ENCODE measurements around the gene INTS7.

Gene INTS7

GRCh38 chr1:212062832-212063438 lies 27.6 kb upstream of the INTS7 start:
- Histone ChIP-seq H3K9me3 (ENCODE audit: control insufficient read depth, low read length) (no peaks in the 10 kb centered on the region), H3K4me1 (ENCODE audit: control insufficient read depth, insufficient read depth, low read length, poor library complexity, severe bottlenecking) (no peaks in the 10 kb centered on the region), H3K27me3 (replicated peaks; ENCODE audit: control insufficient read depth, insufficient read depth, low read length, poor library complexity, severe bottlenecking) (no peaks in the 10 kb centered on the region), H3K4me3 (ENCODE audit: insufficient read depth, low read depth, low read length, poor library complexity, severe bottlenecking) (no peak overlapping the region), H3K27ac (ENCODE audit: insufficient read depth, low read length, poor library complexity, severe bottlenecking) (no peak overlapping the region), H3K36me3 (ENCODE audit: control insufficient read depth, insufficient read depth, low read length) (no peaks in the 10 kb centered on the region)
- DNase-seq: no peak

GRCh38 chr1:212060632-212061472 lies 25.5 kb upstream of the INTS7 start:
- no peaks in the 10 kb centered on the region for H3K27me3 ChIP-seq (replicated peaks; ENCODE audit: control insufficient read depth, insufficient read depth, low read length, poor library complexity, severe bottlenecking)
- no peaks in the 10 kb centered on the region for H3K9me3 ChIP-seq (ENCODE audit: control insufficient read depth, low read length)
- no peak for DNase-seq
- no peak overlapping the region for H3K4me3 ChIP-seq (ENCODE audit: insufficient read depth, low read depth, low read length, poor library complexity, severe bottlenecking)
- H3K36me3 ChIP-seq (ENCODE audit: control insufficient read depth, insufficient read depth, low read length): no peaks in the 10 kb centered on the region
- H3K4me1 ChIP-seq (ENCODE audit: control insufficient read depth, insufficient read depth, low read length, poor library complexity, severe bottlenecking): no peaks in the 10 kb centered on the region
- H3K27ac ChIP-seq (ENCODE audit: insufficient read depth, low read length, poor library complexity, severe bottlenecking): no peak overlapping the region

- Histone ChIP-seq H3K27ac (ENCODE audit: insufficient read depth, low read length, poor library complexity, severe bottlenecking) (no peak overlapping the region), H3K27me3 (replicated peaks; ENCODE audit: control insufficient read depth, insufficient read depth, low read length, poor library complexity, severe bottlenecking) (no peaks in the 10 kb centered on the region), H3K36me3 (ENCODE audit: control insufficient read depth, insufficient read depth, low read length) (no peaks in the 10 kb centered on the region), H3K9me3 (ENCODE audit: control insufficient read depth, low read length) (no peaks in the 10 kb centered on the region), H3K4me3 (ENCODE audit: insufficient read depth, low read depth, low read length, poor library complexity, severe bottlenecking) (no peak overlapping the region), H3K4me1 (ENCODE audit: control insufficient read depth, insufficient read depth, low read length, poor library complexity, severe bottlenecking) (no peaks in the 10 kb centered on the region)
- DNase-seq: no peak
Observed at GRCh38 chr1:212055333-212055732, 20.0 kb upstream of the INTS7 start.

GRCh38 chr1:212053993-212054392 lies 18.6 kb upstream of the INTS7 start:
- H3K36me3 ChIP-seq (ENCODE audit: control insufficient read depth, insufficient read depth, low read length): no peaks in the 10 kb centered on the region

GRCh38 chr1:212045981-212046380 lies 10.6 kb upstream of the INTS7 start:
- no peak for DNase-seq
- Histone ChIP-seq H3K4me1 (ENCODE audit: control insufficient read depth, insufficient read depth, low read length, poor library complexity, severe bottlenecking) (no peaks in the 10 kb centered on the region), H3K4me3 (ENCODE audit: insufficient read depth, low read depth, low read length, poor library complexity, severe bottlenecking) (no peak overlapping the region), H3K27ac (ENCODE audit: insufficient read depth, low read length, poor library complexity, severe bottlenecking) (no peak overlapping the region), H3K27me3 (replicated peaks; ENCODE audit: control insufficient read depth, insufficient read depth, low read length, poor library complexity, severe bottlenecking) (no peaks in the 10 kb centered on the region), H3K9me3 (ENCODE audit: control insufficient read depth, low read length) (no peaks in the 10 kb centered on the region), H3K36me3 (ENCODE audit: control insufficient read depth, insufficient read depth, low read length) (no peaks in the 10 kb centered on the region)

More at GRCh38 chr1:212053993-212054392, 18.6 kb upstream of the INTS7 start:
- DNase-seq: no peak
- no peaks in the 10 kb centered on the region for H3K4me1 ChIP-seq (ENCODE audit: control insufficient read depth, insufficient read depth, low read length, poor library complexity, severe bottlenecking)
- no peak overlapping the region for H3K27ac ChIP-seq (ENCODE audit: insufficient read depth, low read length, poor library complexity, severe bottlenecking)
- H3K27me3 ChIP-seq (replicated peaks; ENCODE audit: control insufficient read depth, insufficient read depth, low read length, poor library complexity, severe bottlenecking): no peaks in the 10 kb centered on the region
- H3K9me3 ChIP-seq (ENCODE audit: control insufficient read depth, low read length): no peaks in the 10 kb centered on the region
- H3K4me3 ChIP-seq (ENCODE audit: insufficient read depth, low read depth, low read length, poor library complexity, severe bottlenecking): no peak overlapping the region

- DNase-seq: no peak
- no peak overlapping the region for H3K4me3 ChIP-seq (ENCODE audit: insufficient read depth, low read depth, low read length, poor library complexity, severe bottlenecking)
- H3K36me3 ChIP-seq (ENCODE audit: control insufficient read depth, insufficient read depth, low read length): no peaks in the 10 kb centered on the region
- H3K27ac ChIP-seq (ENCODE audit: insufficient read depth, low read length, poor library complexity, severe bottlenecking): no peak overlapping the region
- H3K27me3 ChIP-seq (replicated peaks; ENCODE audit: control insufficient read depth, insufficient read depth, low read length, poor library complexity, severe bottlenecking): no peaks in the 10 kb centered on the region
- H3K9me3 ChIP-seq (ENCODE audit: control insufficient read depth, low read length): no peaks in the 10 kb centered on the region
- H3K4me1 ChIP-seq (ENCODE audit: control insufficient read depth, insufficient read depth, low read length, poor library complexity, severe bottlenecking): no peaks in the 10 kb centered on the region
Observed at GRCh38 chr1:212044851-212045250, 9.5 kb upstream of the INTS7 start.

- Histone ChIP-seq H3K36me3 (ENCODE audit: control insufficient read depth, insufficient read depth, low read length) (no peaks in the 10 kb centered on the region), H3K4me3 (ENCODE audit: insufficient read depth, low read depth, low read length, poor library complexity, severe bottlenecking) (no peak overlapping the region), H3K27ac (ENCODE audit: insufficient read depth, low read length, poor library complexity, severe bottlenecking) (no peak overlapping the region), H3K27me3 (replicated peaks; ENCODE audit: control insufficient read depth, insufficient read depth, low read length, poor library complexity, severe bottlenecking) (no peaks in the 10 kb centered on the region), H3K4me1 (ENCODE audit: control insufficient read depth, insufficient read depth, low read length, poor library complexity, severe bottlenecking) (no peaks in the 10 kb centered on the region), H3K9me3 (ENCODE audit: control insufficient read depth, low read length) (no peaks in the 10 kb centered on the region)
- no peak for DNase-seq
Observed at GRCh38 chr1:212042436-212042835, 7.1 kb upstream of the INTS7 start.

- no peak overlapping the region for H3K27ac ChIP-seq (ENCODE audit: insufficient read depth, low read length, poor library complexity, severe bottlenecking)
Observed at GRCh38 chr1:212040629-212041412, 5.5 kb upstream of the INTS7 start.

GRCh38 chr1:212039622-212040021 lies 4.3 kb upstream of the INTS7 start:
- Histone ChIP-seq H3K4me1 (ENCODE audit: control insufficient read depth, insufficient read depth, low read length, poor library complexity, severe bottlenecking) (peaks cover 10% of the 10 kb centered on the region), H3K27me3 (replicated peaks; ENCODE audit: control insufficient read depth, insufficient read depth, low read length, poor library complexity, severe bottlenecking) (no peaks in the 10 kb centered on the region), H3K27ac (ENCODE audit: insufficient read depth, low read length, poor library complexity, severe bottlenecking) (no peak overlapping the region), H3K36me3 (ENCODE audit: control insufficient read depth, insufficient read depth, low read length) (no peaks in the 10 kb centered on the region), H3K4me3 (ENCODE audit: insufficient read depth, low read depth, low read length, poor library complexity, severe bottlenecking) (no peak overlapping the region), H3K9me3 (ENCODE audit: control insufficient read depth, low read length) (no peaks in the 10 kb centered on the region)
- DNase-seq: no peak

More at GRCh38 chr1:212040629-212041412, 5.5 kb upstream of the INTS7 start:
- peaks cover 9% of the 10 kb centered on the region for H3K4me1 ChIP-seq (ENCODE audit: control insufficient read depth, insufficient read depth, low read length, poor library complexity, severe bottlenecking)
- no peaks in the 10 kb centered on the region for H3K36me3 ChIP-seq (ENCODE audit: control insufficient read depth, insufficient read depth, low read length)
- no peaks in the 10 kb centered on the region for H3K9me3 ChIP-seq (ENCODE audit: control insufficient read depth, low read length)
- H3K4me3 ChIP-seq (ENCODE audit: insufficient read depth, low read depth, low read length, poor library complexity, severe bottlenecking): peak overlapping the region; percentile 22
- H3K27me3 ChIP-seq (replicated peaks; ENCODE audit: control insufficient read depth, insufficient read depth, low read length, poor library complexity, severe bottlenecking): no peaks in the 10 kb centered on the region
- DNase-seq: no peak

GRCh38 chr1:212037900-212038299 lies 2.5 kb upstream of the INTS7 start:
- Histone ChIP-seq H3K4me3 (ENCODE audit: insufficient read depth, low read depth, low read length, poor library complexity, severe bottlenecking) (no peak overlapping the region), H3K27me3 (replicated peaks; ENCODE audit: control insufficient read depth, insufficient read depth, low read length, poor library complexity, severe bottlenecking) (no peaks in the 10 kb centered on the region), H3K27ac (ENCODE audit: insufficient read depth, low read length, poor library complexity, severe bottlenecking) (no peak overlapping the region), H3K4me1 (ENCODE audit: control insufficient read depth, insufficient read depth, low read length, poor library complexity, severe bottlenecking) (peaks cover 10% of the 10 kb centered on the region), H3K36me3 (ENCODE audit: control insufficient read depth, insufficient read depth, low read length) (no peaks in the 10 kb centered on the region), H3K9me3 (ENCODE audit: control insufficient read depth, low read length) (no peaks in the 10 kb centered on the region)
- peak in 1 of 3 donors; percentile 0 for DNase-seq

All from effector memory CD4-positive, alpha-beta T cell (primary cell).